PC-3 (cell line): ENCODE results near the gene MARK2.

Experiments used
- EZH2 ChIP-seq: fragments of 300-600 bp; sonication (generic); IDR thresholded peaks from one replicate; pipeline ENCODE4 v1.6.1; 2017; ENCODE audit warnings: antibody characterized with exemption, mild to moderate bottlenecking, low read length; ENCODE audit not compliant: unreplicated experiment
- TF ChIP-seq, protein P1 (sequence below): fragments of 300-600 bp; sonication (generic); conservative IDR thresholded peaks from 2 replicates; pipeline ENCODE4 v1.5.1; 2017; ENCODE audit warnings: antibody characterized with exemption, low read depth, mild to moderate bottlenecking, low read length

DNA sequence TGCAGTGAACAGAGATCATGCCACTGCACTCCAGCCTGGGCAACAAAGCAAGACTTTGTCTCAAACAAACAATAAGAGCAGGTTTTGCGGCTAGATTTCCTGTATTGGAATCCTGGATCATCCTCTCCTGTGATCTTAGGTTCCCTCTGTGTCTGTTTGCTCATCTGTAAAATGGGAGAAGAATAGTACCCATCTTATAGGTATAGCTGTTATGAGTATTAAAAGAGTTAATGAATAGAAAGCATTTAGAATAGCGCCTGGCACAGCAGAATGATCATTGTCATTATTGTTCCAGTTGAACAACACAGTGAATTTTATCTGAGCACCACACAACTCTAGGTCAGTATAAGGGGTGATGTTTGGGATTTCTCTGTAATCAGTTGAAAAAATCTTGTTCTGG lies 10.8 kb downstream of the MARK2 start:
- TF ChIP-seq, protein P1, sequence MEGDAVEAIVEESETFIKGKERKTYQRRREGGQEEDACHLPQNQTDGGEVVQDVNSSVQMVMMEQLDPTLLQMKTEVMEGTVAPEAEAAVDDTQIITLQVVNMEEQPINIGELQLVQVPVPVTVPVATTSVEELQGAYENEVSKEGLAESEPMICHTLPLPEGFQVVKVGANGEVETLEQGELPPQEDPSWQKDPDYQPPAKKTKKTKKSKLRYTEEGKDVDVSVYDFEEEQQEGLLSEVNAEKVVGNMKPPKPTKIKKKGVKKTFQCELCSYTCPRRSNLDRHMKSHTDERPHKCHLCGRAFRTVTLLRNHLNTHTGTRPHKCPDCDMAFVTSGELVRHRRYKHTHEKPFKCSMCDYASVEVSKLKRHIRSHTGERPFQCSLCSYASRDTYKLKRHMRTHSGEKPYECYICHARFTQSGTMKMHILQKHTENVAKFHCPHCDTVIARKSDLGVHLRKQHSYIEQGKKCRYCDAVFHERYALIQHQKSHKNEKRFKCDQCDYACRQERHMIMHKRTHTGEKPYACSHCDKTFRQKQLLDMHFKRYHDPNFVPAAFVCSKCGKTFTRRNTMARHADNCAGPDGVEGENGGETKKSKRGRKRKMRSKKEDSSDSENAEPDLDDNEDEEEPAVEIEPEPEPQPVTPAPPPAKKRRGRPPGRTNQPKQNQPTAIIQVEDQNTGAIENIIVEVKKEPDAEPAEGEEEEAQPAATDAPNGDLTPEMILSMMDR = no peak
- no peak for TF ChIP-seq EZH2
